ENCODE results near the gene CUTA.

- no peak for TF ChIP-seq CTCF (conservative IDR thresholded peaks at IDR 0.05; ENCODE audit: low read length)
- no peak for TF ChIP-seq EZH2phosphoT487 (IDR thresholded peaks at IDR 0.05; ENCODE audit: borderline replicate concordance)
Observed at GRCh38 chr6:33380272-33380981, 37.5 kb downstream of the CUTA start.
